GM19023 (cell line): Measurements from ENCODE around the gene TBC1D16.

Experiments
- ATAC-seq: cut with Tn5 transposase; IDR thresholded peaks from one replicate; pipeline ENCODE4 v1.9.1; 2021; ENCODE audit warnings: mild to moderate bottlenecking, moderate library complexity; ENCODE audit not compliant: unreplicated experiment

The TBC1D16 gene

GRCh38 chr17:79941088-79942010, 94.3 kb downstream of the TBC1D16 start:
- no peak for ATAC-seq

GRCh38 chr17:79940459-79941087, 95.1 kb downstream of the TBC1D16 start:
- ATAC-seq, result no peak

- ATAC-seq, result no peak
Observed at GRCh38 chr17:79939755-79940458, 95.8 kb downstream of the TBC1D16 start.

GRCh38 chr17:79939094-79939435, 96.6 kb downstream of the TBC1D16 start:
- ATAC-seq, result no peak

- no peak for ATAC-seq
Observed at GRCh38 chr17:79938336-79939093, 97.2 kb downstream of the TBC1D16 start.

GRCh38 chr17:79937391-79938335, 98.0 kb downstream of the TBC1D16 start:
- ATAC-seq, result no peak

- ATAC-seq, result no peak
Observed at GRCh38 chr17:79936641-79937381, 98.9 kb downstream of the TBC1D16 start.

- ATAC-seq, result no peak
Observed at GRCh38 chr17:79936050-79936449, 99.6 kb downstream of the TBC1D16 start.

GRCh38 chr17:79935197-79935885, 100.3 kb downstream of the TBC1D16 start:
- ATAC-seq, result no peak

GRCh38 chr17:79934653-79934970, 101.1 kb downstream of the TBC1D16 start:
- ATAC-seq, result no peak

- no peak for ATAC-seq
Observed at GRCh38 chr17:79933863-79934652, 101.6 kb downstream of the TBC1D16 start.

GRCh38 chr17:79932451-79933306, 103.0 kb downstream of the TBC1D16 start:
- ATAC-seq, result no peak

GRCh38 chr17:79931817-79932309, 103.8 kb downstream of the TBC1D16 start:
- no peak for ATAC-seq

- no peak for ATAC-seq
Observed at GRCh38 chr17:79930877-79931816, 104.5 kb downstream of the TBC1D16 start.

- ATAC-seq, result no peak
Observed at GRCh38 chr17:79930062-79930876, 105.4 kb downstream of the TBC1D16 start.
